Activated effector memory CD4-positive, alpha-beta T cell treated with Interleukin-2 at 50 U/mL for 16 hours (primary cell): Measurements from ENCODE around the gene RHBDL1.
A peak's percentile ranks its signal among the peaks of the same experiment; 100 is the strongest.
"Not testable (repeated sequence)": the region's sequence is repeated elsewhere in the genome, so short reads cannot be mapped to it uniquely, and the experiment has no call there.

Source experiments
- DNase-seq: peaks from one replicate; pipeline ENCODE4 v3.0.0-alpha.2; 2020

Gene RHBDL1

DNA sequence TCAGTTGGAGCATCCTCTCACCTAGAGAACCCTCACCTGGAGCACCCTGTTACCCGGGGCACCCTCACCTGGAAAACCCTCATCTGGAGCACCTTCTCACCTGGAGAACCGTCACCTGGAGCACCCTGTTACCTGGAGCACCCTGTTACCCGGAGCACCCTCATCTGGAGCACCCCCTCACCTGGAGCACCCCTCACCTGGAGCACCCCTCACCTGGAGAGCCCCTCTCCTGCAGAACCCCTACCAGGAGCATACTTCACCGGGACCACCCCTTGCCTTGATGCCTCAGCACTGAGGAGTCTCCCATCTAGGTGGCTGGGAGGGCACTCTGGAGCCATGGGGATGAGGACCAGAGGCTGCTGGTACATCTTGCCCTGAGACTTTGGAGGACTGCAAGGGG lies 33.5 kb downstream of the RHBDL1 start:
- DNase-seq, result no peak

DNA sequence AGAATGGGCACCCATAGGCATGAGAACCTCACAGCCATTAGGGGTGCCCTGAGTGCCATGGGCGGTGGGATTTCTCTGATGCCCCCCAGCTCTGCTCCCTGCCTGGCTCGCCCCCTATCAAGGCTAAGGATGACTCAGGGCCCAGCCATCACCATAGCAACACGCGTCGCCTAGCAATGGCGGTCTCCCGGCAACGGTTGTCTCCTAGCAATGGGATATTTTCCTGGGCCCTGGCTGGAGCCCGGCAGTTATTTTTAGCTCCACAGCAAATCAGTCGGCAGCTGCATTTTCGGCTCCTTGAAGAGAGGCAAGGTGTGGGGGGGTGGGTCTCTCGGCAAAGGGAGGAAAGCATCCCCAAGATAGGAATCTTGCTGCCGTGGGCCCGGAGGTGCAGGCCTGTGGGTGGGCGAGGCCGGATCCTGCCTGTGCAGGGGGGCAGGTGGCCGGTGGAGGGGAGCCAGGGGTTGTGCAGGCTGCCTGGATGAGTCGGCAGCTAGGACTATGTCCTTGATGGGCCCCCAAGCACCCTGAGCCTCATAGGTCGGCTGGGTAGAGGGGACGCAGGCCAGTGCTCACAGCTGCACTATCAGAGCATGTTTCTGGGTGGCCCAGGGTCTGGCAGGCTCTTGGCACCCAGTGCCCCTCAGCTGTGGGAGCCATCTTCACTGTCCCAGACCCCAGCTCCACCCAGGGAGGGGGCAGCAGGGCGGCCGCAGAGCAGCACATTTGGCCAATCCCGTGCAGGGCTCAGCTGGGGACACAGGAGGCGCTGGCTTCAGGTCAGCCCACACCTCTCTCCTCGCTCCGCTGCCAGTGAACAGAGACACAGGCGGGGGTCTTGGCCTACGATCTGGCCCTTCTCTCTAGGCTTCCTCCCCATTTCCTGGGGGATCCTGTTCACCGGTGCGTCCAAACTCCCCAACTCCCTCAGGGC lies 34.4 kb downstream of the RHBDL1 start:
- no peak for DNase-seq

DNA sequence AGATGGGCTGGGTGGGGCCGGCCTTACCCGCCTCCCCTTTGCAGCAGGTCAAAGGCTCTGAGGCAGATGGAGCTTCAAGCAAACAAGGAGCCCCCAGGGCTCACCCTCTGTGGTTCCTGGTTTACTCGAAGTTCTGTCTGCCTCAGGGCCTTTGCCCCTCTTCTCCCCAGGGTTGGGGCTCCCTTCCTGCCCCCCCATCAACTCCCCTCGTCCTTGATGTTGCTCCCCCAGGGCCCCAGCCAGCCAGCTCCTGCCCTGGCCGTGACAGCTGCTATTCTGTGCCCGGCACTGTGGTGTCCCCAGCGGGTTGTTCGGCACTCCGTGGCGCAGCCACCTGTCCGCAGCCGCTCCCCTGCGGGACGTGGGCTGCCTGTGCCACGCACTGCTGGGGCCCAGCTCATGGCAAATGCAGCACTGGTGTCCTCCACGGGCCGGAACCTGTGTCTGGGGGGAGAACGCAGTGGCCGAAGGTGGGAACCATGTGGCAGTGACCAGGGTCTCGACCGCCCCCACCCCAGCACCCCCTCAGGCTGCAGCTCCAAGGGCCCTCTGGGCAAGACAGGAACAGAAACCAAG lies 35.1 kb downstream of the RHBDL1 start:
- no peak for DNase-seq

DNA sequence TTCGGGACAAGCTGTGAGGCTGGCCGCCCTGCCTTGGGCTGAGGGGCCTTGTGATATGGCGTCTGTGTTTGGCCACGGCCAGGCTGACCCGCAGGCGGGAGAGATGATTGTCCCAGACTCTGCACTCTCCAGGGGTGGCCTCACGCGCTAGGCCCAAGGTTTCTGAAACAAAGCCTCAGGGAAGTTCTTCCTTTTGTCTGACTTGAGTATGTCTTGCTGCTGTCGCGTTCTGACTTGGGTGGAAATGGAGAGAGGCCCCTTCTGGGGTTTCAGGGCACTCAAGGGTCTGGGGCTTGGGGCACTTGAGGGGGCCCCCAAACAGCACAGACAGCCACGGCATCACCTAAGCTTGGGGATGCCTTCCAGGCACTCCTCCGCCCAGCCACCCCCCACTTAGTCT lies 35.6 kb downstream of the RHBDL1 start:
- DNase-seq, result no peak

DNA sequence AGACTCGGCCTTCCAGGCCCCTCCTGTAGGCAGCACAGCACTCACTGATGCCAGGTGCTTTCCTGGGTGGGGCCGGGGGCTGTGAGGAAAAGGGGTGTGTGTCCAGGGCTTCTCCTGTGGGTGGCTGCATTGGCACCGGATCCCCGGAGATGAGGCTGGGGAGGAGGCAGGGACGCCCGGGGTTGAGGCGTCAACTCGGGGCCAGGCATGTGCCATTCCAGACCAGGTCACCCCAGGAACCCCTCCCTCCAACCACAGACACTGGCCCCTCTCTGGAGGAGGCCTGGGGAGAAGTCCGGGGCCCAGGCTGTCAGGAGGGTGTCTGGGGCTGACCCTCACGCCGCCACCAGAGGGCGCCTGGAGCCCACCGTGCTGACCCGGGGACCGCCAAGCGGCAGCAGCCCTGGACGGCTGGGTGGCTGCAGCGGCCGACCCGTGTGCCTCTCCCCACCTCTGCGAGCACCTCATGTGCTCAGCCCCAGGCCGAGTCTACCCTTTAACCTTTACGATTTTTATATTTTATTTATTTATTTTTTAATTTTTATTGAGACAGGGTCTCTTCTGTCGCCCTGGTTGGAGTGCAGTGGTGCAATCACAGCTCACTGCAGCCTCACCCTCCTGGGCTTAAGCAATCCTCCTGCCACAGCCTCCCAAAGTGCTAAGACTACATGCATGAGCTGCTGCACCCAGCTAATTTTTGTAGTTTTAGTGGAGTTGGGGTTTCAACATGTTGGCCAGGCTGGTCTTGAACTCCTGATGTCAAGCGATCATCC lies 36.3 kb downstream of the RHBDL1 start:
- DNase-seq, result peak; percentile 65

DNA sequence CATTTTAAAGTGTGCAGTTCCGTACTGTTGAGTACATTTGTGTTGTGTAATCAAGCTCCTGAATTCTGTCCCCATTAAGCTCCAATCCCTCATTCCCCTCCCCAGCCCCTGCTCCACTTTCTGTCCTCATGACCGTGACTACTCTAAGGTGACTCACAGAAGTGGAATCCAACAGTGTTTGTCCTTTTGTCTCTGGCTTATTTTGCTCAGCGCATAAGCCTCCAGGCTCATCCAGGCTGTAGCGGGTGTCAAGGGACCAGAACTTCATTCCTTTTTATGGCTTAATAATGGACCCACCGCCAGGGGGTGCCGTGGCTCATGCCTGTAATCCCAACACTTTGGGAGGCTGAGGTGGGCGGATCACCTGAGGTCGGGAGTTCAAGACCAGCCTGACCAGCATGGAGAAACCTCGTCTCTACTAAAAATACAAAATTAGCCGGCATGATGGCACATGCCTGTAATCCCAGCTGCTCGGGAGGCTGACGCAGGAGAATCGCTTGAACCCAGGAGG lies 37.3 kb downstream of the RHBDL1 start:
- not testable (repeated sequence) for DNase-seq

DNA sequence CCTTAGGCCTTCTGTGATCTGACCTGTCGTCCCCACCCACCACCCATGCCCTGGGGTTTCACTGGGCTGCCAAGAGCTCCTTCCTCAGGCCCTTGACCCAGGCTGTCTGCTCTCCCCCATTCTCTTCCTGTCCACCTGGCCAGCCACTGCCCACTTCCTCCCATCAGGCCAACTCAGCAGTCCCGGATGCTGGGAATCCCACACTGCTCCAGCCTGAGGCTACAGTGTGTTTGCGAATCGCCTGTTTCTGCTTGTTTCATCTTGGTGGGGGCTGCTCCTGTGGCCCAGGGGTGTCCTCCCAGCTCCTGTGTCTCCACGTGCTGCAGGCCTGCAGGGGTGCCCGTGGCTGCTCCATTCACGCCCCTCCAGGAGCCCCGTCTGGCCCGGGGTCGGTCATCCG lies 38.6 kb downstream of the RHBDL1 start:
- no peak for DNase-seq

DNA sequence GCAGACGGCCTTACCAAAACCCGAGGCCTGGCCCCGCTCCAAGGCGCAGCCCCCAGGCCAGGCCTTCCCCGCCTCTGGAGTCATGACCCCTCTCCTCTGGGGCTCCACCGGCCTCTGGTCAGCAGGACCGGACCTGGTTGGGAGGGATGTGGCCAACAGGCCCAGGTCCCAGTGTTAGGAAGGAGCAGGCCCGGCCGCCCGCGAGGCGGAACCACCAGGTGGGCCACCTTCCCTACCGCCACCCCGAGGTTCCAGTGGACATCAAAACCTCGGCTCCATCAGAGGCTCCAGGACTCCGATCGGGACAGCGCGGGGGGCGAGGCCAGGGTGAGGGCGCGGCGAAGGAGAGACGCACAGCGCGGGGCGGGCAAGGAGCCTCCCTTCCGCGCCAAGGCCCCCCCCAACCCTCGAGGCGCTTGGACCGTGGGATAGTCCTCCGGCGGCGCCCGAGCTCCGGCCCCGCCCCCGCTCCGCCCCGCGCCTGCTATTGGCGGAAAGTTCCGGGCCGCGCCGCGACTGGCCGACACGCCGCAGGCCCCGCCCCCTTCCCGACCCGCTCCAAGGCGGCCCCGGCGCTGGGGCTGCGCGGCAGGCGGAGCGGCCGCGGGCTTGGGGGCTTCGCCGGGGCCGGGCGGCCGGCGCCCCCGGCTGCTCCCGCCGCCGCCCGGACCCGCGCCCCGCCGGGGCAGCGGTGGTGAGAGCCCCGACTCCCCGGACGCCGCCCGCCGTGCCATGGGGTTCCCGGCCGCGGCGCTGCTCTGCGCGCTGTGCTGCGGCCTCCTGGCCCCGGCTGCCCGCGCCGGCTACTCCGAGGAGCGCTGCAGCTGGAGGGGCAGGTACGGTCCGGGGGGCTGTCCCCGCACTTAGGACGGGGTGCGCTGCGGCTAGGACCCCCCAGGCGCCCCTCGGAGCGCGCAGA lies 39.3 kb downstream of the RHBDL1 start, which contains the start of gene METRN:
METRN (plus strand) TSS at position 561 of the 919 bp plus-strand sequence; CDS start at position 733, 172 bp downstream.
- DNase-seq, result peak; percentile 81

DNA sequence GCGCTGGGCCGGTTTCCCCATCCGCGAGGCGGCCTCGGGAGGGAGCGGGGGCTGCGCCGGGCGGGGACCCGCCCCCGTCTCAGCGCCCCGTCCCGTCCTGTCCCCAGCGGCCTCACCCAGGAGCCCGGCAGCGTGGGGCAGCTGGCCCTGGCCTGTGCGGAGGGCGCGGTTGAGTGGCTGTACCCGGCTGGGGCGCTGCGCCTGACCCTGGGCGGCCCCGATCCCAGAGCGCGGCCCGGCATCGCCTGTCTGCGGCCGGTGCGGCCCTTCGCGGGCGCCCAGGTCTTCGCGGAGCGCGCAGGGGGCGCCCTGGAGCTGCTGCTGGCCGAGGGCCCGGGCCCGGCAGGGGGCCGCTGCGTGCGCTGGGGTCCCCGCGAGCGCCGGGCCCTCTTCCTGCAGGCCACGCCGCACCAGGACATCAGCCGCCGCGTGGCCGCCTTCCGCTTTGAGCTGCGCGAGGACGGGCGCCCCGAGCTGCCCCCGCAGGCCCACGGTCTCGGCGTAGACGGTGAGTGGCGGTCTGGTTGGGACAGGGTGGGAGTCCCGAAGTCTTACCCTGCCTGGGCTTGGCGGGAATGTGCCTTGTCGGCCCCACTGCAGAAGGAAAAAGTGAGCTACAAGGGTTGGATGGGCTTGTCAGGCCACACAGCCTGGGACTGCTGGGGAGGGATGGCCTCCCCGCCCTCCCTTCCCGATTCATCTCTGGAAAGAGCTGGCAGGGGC lies 40.2 kb downstream of the RHBDL1 start:
- DNase-seq, result no peak

DNA sequence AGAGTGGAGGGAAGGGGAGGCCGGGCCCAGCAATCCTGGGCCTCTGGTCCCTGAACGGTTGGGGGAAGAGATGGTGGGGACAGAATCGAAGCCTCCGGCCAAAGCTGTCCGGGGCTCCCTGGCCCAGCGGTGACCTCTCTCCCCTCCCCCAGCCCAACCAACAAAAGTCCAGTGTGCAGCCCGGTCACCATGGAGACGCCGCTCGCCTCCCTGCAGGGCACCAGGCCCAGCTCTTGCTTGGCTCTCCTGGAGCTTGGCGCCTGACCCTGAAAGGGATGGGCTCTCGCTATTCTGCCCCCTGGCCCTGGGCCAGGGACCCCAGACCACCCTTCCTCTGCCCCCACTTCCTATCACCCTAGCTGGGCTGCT lies 40.7 kb downstream of the RHBDL1 start:
- DNase-seq, result no peak

DNA sequence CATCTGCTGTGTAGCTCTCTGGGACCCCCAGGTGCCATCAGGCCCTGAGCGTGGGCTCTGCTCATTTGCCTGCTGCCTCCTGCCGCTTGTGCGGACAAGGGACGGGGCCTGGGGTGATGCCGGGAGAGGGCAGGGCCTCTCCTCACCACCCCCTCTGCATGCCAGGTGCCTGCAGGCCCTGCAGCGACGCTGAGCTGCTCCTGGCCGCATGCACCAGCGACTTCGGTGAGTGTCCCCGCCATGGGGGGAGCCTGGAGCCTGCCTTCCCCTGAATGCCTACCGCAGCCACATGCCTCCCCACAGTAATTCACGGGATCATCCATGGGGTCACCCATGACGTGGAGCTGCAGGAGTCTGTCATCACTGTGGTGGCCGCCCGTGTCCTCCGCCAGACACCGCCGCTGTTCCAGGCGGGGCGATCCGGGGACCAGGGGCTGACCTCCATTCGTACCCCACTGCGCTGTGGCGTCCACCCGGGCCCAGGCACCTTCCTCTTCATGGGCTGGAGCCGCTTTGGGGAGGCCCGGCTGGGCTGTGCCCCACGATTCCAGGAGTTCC lies 41.4 kb downstream of the RHBDL1 start:
- no peak for DNase-seq

DNA sequence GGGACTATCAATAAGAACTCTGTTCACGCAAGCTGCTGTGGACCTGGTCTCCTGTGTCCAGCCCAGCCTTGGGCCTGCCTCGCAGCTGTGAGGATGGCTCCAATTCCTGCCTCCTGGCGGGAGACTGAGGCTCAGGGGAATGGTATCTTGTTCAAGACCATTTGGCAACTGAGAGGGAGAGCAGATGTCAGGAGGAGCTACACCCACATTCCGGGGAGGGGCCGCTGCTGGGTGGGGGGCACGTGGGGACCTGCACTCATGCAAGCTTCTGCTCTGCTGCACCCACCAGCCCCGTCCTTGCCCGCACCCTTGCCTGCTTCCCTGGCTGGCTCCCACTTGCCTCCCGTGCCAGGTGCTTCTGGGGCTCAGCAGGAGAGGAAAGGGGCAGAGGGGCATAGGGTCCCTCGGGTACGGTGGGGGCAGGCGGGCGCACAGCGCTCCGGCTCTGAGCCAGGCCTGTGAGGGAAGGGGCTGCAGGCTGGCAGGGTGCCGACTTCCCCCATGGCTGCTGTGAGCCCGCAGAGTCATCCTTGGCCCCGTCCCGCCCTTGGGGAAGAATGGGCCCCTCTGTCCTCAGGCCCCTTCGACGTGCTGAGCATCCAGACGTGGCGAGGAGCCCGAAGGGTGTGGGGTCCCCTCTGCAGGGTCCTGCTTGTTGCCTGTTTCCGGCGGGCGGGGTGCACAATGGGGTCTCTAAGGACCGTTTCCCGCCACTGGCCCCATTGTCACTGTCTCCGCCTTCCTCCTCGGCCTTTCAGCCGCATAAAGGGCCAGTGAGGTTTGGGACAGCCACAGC lies 42.2 kb downstream of the RHBDL1 start:
- DNase-seq, result no peak

DNA sequence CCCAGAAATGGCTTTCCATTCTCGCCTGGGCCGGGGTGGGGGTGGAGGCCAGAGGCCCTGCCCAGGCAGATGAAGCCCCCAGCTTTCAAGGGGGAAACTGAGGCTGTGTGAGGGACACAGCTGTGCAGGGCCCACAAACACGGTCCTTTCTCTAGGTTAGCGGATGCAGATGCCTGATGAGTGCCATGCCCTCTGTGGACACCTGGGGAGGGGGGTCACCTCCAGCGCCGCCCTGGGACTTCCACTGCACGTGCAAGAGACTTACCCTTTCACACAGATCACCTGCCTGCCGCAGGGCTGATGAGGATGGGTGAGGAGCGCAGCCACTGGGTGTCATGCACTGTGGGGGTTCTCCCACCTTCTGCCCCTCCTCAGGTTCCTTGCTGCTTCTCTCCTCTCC lies 42.9 kb downstream of the RHBDL1 start:
- DNase-seq, result no peak

DNA sequence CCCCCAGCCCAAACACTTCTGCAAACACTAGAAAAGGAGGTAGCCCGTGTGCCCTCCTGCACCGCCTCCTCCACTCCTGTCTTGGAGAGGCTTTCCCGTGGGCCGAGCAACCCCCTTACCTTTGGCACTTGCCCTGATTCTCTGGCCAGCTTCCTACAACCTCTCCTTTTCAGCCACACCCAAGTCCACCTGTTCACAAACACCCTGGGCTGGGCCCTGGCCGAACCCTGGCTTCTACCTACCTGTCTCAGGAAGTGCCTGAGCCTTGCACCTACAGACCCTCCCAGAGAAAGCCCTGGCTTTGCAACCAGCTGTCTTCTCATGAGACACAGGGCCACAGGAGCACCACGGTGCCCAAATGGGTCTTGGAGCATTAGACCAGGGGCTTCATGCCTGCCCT lies 43.5 kb downstream of the RHBDL1 start:
- no peak for DNase-seq

DNA sequence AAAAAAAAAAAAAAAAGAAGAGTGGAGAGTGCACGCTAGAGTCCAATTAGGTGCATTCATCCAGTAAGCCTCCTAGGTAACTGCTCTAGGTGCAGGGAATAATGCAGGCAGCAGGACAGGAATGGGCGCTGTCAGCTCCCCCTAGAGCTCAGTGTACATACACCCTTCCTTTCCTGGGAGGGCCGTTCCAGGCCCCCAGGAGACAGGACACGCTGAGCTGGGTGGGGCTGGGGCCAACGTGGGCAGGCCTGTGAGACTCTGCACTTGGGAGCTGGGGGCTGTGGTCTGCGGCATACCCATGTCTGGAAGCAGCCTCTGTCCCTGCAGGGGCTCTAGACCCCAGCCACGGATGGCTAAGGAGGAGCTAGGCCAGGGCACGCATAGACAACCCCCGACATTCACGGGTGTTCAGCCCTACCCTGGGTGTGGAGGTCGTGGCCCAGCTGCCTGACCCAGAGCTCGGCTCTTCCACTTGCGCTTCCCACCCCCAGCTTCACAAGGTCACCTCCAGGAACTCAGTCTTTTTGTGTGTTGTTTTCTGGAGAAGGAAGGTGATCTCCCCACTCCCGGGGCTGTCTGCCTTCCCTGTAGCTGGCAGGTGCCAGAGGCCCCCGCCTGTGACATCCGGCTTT lies 44.5 kb downstream of the RHBDL1 start:
- DNase-seq, result no peak

DNA sequence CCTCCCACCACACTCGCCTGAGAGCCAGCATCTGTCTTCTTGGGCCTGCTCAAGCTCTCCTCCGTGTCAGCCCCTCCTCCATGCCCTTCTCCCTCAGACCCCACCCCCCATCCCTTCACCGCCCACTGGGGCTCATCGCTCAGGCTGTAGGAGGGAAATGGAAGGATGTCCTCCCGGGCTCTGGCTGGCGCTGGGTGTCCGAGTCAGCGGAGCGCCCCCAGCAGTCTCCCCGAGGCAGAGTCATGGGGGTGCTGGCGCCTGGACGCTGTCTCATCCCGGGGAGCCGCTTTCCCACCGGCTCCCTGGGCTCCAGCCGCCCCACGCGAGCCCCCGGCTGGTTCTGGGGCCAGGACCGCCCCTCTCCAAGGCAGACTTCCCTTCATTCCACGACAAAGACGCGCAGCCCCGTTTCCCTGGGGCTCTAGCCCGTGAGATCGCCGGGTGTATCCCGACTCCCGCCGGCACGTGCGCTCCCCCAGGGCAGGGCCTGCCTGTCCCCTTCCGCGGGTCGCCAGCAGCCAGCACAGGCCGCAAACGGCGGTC lies 45.0 kb downstream of the RHBDL1 start:
- no peak for DNase-seq

DNA sequence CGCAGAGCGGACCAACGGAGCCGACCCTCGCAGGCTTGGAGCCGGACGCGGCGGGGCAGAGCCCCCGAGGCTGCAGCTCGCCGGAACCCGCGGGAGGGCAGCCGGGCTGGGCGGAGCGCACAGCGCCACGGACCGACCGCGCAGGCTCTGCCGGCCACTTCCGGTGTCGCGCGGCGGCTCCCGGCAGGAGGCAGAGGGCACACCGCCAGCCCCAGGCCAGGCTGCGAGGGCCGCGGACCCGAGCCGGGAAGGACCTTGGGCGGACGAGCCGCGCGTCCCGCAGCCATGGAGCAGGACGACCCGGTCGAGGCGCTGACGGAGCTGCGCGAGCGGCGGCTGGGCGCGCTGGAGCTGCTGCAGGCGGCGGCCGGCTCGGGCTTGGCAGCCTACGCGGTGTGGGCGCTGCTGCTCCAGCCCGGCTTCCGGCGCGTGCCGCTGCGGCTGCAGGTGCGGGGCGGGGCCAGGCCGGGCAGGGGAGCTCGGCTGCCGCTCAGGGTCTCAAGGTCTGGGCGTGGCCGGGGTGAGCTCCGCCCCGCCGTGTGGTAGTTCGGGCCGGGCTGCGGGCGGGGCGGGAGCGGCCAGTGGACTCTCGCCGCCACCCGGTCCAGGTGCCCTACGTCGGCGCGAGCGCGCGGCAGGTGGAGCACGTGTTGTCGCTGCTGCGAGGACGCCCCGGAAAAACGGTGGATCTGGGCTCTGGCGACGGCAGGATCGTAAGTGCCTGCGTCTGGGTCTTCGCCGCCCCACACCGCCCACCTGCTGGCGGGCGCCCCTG lies 45.7 kb downstream of the RHBDL1 start, which contains the start of gene ANTKMT:
ANTKMT (plus strand) TSS at position 157 of the 775 bp plus-strand sequence; CDS start at position 286, 129 bp downstream.
- peak; percentile 58 for DNase-seq

DNA sequence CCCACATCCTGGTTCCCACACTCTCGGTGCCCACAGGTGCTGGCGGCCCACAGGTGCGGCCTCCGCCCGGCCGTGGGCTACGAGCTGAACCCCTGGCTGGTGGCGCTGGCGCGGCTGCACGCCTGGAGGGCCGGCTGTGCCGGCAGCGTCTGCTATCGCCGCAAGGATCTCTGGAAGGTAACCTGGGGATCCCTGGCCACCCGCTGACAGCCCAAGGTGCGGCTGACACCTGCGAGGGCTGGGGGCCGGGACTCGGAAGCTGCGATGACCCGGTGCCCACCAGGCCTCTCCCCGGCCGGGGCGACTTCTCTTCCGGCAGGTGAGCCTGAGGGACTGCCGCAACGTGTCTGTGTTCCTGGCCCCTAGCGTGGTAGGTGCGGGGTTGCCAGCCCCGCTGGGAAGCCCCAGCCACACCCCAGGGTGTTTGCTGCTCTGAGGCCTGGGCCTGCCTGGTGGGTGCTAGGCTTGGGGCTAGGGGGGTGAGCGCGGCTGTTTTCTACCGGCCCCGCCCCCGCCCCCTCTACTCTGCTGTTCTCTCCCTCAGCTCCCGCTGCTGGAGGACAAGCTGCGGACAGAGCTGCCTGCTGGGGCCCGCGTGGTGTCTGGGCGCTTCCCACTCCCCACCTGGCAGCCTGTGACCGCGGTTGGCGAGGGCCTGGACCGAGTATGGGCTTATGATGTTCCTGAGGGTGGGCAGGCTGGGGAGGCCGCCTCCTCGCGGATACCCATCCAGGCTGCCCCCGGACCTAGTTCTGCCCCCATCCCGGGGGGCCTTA lies 46.5 kb downstream of the RHBDL1 start:
- no peak for DNase-seq
